ENCODE measurements around the gene LMOD1.
A peak's percentile ranks its signal among the peaks of the same experiment; 100 is the strongest.

Gene LMOD1

DNA sequence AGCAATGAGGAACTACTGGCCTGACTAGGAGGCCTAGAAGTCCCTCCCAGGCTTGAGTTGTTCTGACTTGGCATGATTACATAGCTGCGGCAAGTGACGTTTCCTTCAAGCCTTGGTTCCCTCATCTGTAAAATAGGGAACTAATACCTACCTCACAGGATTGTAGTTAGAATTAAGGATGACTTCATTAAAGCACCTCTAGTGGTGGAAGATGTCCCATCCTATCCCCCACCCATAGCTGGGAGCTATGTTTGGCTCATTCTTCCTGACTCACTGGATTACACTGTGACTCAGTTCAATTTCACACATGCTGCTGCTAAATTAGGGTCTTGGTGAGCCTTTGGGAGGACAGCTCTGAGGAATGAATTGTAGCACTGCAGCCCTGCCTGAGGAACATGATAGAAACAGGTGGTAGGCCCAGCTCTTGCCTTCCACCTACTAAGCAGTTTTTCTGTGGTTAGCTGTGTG lies 63.6 kb downstream of the LMOD1 start:
- FAIRE-seq, result no peak
- DNase-seq (ENCODE audit: insufficient read length, low spot score), result no peak
- TF ChIP-seq, protein P1, sequence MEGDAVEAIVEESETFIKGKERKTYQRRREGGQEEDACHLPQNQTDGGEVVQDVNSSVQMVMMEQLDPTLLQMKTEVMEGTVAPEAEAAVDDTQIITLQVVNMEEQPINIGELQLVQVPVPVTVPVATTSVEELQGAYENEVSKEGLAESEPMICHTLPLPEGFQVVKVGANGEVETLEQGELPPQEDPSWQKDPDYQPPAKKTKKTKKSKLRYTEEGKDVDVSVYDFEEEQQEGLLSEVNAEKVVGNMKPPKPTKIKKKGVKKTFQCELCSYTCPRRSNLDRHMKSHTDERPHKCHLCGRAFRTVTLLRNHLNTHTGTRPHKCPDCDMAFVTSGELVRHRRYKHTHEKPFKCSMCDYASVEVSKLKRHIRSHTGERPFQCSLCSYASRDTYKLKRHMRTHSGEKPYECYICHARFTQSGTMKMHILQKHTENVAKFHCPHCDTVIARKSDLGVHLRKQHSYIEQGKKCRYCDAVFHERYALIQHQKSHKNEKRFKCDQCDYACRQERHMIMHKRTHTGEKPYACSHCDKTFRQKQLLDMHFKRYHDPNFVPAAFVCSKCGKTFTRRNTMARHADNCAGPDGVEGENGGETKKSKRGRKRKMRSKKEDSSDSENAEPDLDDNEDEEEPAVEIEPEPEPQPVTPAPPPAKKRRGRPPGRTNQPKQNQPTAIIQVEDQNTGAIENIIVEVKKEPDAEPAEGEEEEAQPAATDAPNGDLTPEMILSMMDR (IDR thresholded peaks at IDR 0.05; ENCODE audit: insufficient read depth, missing control alignments), result no peak

DNA sequence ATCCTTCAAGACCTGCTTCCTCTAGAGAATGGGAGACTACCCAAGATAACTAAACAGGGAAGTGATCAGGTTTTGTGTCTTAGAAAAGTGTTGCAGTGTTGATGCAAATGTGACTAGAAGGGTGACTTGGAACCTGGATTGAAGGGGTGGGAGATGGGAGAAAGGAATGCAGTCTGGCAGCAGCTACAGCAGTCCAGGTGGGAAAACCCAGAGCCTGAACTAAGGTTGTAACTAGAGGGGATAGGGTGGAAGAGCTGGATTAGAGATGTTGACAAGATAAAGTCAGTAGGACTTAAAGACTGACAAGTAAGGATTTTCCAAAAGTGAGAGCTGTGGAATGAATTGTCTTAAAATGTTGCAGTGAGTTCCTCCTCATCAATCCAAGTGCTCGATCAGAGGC lies 64.7 kb downstream of the LMOD1 start:
- DNase-seq (ENCODE audit: insufficient read length, low spot score) (no peak), FAIRE-seq (no peak)
- TF ChIP-seq, protein P1 (IDR thresholded peaks at IDR 0.05; ENCODE audit: insufficient read depth, missing control alignments), result no peak

DNA sequence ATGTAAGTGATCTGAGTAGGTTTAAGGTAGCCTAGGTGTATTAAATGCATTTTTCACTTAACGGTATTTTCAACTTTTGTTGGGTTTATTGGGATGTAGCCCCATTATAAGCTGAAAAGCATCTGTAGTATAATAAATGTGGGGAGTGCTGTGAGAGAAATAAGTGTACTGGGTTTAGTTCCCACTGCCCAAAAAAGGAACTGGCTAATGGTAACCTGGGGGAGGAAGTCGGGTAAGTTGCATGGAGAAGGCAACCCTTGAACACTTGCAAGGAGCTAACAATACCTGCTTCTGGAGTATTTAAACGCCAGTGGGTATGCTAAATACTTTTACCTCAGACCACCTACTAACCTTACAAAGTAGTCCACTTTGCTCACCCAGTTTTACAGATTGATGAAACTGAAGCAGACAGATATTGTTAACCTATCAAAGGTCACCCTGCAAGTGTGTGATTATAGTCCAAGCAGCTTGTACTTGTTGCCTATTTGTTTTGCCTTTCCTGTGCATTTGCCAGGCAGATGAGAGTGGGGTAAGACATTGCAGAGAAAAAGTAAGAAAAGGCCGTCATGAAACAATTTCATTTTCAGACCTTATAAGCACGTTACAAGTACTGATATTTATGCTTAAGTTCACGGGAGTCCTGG lies 65.3 kb downstream of the LMOD1 start:
- FAIRE-seq (peak; percentile 53), DNase-seq (ENCODE audit: insufficient read length, low spot score) (no peak)
- TF ChIP-seq, protein P1 (IDR thresholded peaks at IDR 0.05; ENCODE audit: insufficient read depth, missing control alignments), result no peak

DNA sequence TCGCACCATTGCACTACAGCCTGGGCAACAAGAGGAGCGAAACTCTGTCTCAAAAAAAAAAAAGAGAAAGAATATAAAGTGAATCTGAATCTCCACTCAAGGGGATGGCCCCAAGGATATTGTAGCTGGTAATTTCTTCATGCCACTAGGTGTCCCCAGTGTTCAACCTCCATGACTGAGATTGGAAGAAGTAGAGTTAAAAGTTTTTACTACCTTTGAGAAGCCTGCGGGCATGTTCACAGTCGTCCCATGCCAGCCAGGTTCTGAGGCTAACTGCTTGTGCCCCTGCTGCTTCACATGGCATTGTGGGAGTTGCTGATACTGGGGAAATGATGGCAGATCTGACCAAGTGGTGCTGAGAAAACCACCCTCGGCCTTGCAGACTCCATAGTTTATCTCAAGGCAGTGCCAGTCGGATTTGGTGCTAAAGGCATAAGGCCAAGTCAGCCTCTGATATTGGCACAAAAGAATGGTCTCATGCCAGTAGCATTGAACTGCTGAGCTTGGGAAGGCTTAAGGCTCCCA lies 68.4 kb downstream of the LMOD1 start:
- TF ChIP-seq, protein P1 (IDR thresholded peaks at IDR 0.05; ENCODE audit: insufficient read depth, missing control alignments), result peak; percentile 66
- DNase-seq (ENCODE audit: insufficient read length, low spot score) (no peak), FAIRE-seq (peak; percentile 66)

DNA sequence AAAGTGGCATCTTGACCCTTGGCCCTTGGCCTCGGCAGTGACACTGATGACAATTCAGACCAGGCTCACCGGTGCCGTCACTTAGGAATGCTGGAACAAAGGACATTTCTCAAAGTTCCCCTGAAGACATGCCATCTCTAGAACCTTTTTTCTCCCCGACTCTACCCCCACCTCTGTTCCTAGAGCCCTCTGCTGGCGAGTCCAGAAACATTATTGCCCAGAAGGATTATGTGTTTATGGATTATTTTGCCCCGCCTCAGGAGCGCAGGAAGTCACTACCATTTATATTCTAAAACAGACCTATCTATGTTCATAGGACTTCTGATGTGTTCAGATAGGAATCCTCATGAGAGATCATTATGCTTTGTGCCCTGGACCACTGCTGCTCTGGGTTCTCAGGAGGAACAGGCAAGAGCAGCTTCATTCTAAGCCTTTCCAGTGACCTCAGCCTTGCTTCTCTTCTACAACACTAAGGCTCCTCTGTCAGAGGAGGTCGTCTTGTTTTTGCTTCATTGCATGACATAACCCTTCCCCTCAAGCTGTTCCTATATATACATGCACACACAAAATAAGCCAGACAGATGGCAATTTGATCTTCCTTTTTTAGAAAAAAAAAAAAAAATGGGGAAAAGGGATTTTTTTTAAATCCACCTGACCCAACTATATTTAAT lies 70.1 kb downstream of the LMOD1 start:
- DNase-seq (ENCODE audit: insufficient read length, low spot score), result no peak
- TF ChIP-seq, protein P1 (IDR thresholded peaks at IDR 0.05; ENCODE audit: insufficient read depth, missing control alignments), result peak; percentile 37
- FAIRE-seq, result peak; percentile 6

DNA sequence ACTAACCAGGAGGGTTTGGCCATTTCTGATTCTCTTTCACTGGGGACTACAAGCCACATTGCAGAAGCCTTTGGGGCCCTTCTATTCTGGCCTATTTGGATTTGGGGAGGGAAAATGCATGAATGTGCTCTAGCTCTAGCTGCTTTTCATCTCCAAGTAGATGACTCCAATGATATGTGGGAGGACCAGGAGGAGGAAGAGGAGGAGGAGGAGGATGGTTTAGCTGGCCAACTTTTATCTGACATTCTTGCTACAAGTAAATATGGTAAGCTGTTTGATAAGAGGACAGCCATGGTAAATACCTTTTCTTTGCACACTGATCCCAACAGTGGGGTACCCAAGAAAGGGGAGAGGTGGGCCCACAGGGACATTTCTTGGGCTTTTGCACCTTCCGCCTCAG lies 71.7 kb downstream of the LMOD1 start:
- FAIRE-seq (no peak), DNase-seq (ENCODE audit: insufficient read length, low spot score) (no peak)
- TF ChIP-seq, protein P1 (IDR thresholded peaks at IDR 0.05; ENCODE audit: insufficient read depth, missing control alignments), result no peak

DNA sequence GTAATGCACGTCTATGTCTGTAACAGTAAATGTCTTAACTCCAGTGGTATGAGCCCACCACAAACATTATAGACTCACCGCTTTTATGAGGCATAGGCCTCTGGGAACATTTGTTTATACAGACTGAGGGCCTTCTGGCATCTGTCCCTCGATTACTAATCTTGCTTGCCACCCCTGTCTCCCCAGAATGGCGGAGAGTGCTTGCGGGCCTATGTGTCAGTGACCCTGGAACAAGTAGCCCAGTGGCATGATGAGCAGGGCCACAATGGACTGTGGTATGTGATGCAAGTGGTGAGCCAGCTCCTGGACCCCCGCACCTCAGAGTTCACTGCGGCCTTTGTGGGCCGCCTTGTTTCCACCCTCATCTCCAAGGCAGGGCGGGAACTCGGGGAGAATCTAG lies 76.0 kb downstream of the LMOD1 start:
- FAIRE-seq (no peak), DNase-seq (ENCODE audit: insufficient read length, low spot score) (no peak)
- TF ChIP-seq, protein P1 (IDR thresholded peaks at IDR 0.05; ENCODE audit: insufficient read depth, missing control alignments), result no peak
